NCI-H2196 (cell line): ENCODE results near the gene KRT6A.

Source experiments
- DNase-seq: peaks from one replicate; lab custom pipeline; 2025; ENCODE audit not compliant: unreplicated experiment; lab: John Stamatoyannopoulos, UW

The KRT6A gene

DNA sequence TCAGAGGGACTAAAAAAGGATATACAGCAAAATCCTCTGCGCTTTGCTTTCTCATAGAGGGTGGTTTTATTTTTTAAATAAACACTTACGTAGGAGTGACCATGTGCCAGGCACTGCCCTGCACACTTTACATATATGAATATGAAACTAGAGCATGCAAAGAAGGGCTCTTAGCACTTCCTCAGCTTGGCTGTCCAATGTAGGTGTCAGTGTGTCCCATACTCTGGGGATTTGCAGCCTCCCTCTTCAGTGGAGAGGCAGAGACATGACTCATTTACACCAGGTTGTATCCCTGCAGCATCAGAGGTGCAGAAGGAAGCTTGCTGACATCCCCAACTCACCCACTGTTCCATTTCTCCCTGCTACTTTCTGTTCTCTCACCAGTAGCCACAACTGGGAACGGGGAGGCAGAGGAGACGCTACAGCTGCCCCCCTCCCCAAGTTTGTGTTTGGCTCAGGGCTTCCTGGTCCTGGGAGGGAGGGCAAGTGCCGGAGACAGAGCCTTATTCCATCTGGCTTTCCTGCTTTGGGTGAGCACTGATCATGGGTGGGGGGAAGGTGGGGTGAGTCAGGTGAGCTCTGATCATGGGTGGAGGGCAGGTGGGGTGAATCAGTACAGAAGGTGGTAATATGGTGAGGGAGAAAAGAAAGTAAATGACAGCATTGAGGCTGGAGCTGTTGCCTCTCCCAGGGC is 32.0 kb upstream of the KRT6A start:
- no peak for DNase-seq

- DNase-seq: no peak
Measured at GRCh38 chr12:52524241-52524897, 31.3 kb upstream of the KRT6A start.

DNA sequence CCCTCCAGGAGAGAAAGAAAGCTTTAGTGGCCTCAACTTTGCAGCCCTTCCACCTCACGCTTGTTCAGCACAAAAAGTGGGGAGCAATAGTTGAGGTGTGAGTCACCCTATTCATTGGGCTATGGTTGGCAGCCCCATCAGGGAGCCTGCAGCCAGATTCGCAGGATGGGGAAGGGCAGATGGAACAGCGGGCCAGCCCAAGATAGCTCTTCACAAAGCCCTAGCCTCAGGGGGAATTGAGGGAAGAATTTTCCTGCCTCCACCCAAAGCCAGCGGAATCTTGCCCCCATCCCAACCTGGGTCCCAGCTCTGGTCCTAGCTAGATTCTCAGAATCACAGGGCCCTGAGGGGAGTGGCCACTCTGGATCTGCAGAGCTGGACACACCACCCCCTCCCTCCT is 30.8 kb upstream of the KRT6A start:
- DNase-seq: no peak

GRCh38 chr12:52522346-52523011 is 29.4 kb upstream of the KRT6A start:
- DNase-seq: no peak

- DNase-seq: no peak
Measured at GRCh38 chr12:52521568-52522266, 28.7 kb upstream of the KRT6A start.

DNA sequence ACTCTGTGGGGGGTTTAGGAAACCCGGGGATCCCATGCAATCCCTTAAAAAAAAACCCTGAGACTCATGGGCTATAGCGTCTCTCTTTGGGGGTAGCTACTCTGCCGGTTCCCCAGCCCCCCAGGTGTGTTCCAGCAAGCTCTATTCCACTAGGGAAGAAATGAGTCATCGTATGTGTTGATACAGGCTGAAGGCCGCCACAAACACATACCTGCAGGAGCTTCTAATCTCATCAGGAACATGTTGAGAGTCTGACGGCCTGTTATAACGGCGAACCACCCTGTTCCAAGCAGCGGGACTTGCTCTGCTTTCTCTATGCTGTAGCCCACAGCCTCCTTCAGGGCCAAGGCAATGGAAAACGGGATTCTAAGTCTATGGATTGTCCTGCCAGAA is 28.1 kb upstream of the KRT6A start:
- no peak for DNase-seq

DNA sequence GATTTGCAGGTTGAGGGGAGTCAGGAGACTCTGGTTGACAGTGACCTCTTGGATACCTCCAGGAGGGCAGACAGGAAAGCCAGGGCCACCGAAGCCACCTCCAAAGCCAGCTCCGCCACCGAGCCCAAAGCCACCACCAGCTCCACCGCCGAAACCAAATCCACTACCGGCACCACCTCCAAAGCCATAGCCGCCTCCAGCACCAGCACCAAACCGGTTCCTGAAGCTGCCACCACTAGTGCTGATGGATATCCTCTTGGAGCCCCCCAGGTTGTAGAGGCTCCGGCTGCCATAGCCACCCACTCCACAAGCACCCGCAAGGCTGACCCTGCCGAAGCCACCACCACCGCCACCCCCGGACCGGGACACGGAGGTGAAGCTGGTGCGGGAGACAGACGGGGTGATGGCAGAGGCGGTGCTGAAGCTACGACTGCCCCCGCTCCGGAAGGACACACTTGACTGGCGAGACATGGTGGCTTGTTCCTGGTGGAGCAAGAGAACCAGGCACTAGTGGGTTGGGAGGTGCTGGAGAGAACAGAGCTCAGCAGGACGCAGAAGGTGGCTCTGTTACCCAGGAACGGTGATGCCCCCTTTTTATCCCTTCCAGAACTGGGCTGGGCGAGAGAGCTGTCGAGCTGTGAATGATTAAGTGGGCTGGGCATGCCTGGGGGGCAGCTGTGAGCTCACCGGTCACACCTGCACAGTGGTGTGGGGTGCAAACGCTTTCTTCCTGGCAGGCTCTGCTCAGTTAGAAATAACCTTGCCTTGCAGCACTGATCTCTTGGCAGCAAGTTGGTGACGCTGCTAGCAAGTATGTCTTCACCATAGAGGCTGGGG is 27.0 kb upstream of the KRT6A start, which contains the start of gene KRT5:
KRT5 (minus strand) TSS at position 569 of the 837 bp plus-strand sequence; CDS start at position 471, 98 bp downstream.
- DNase-seq: no peak

GRCh38 chr12:52519387-52519703 is 26.3 kb upstream of the KRT6A start:
- DNase-seq: no peak

DNA sequence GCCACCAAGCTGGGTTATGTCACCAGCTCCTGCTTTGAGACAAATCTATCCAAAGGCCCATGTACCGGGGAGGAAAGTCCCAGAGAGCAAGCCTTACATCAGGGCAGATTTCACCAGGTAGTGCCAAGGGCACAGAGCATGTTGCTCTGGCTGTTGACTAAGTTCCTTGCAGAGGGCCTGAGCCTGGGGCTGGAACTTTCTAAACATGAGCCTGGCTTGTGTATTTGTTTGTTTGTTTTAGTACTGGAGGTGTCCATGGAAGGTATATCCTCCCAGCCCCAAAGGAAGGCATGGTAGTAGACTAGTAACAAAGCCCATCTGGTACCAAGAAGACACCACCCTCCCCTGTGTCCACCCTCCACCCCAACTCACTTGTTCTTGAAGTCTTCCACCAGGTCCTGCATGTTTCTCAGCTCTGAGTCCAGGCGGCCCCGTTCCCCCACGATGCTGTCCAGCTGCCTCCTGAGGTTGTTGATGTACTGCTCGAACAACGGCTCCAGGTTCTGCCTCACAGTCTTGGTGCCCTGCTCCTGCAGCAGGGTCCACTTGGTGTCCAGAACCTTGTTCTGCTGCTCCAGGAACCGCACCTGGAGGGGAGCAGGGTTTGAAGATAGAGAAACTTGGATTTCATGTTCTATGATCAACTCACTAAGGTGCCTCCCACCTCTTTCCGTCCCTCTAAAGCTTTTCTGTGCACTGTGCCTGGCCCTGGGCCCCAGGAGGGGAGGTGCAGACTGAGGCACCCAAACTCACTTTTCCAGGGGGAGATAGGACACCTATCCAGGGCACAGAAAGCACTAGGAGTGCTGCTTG is 25.7 kb upstream of the KRT6A start:
- DNase-seq: no peak

GRCh38 chr12:52517888-52518287 is 24.8 kb upstream of the KRT6A start:
- no peak for DNase-seq

DNA sequence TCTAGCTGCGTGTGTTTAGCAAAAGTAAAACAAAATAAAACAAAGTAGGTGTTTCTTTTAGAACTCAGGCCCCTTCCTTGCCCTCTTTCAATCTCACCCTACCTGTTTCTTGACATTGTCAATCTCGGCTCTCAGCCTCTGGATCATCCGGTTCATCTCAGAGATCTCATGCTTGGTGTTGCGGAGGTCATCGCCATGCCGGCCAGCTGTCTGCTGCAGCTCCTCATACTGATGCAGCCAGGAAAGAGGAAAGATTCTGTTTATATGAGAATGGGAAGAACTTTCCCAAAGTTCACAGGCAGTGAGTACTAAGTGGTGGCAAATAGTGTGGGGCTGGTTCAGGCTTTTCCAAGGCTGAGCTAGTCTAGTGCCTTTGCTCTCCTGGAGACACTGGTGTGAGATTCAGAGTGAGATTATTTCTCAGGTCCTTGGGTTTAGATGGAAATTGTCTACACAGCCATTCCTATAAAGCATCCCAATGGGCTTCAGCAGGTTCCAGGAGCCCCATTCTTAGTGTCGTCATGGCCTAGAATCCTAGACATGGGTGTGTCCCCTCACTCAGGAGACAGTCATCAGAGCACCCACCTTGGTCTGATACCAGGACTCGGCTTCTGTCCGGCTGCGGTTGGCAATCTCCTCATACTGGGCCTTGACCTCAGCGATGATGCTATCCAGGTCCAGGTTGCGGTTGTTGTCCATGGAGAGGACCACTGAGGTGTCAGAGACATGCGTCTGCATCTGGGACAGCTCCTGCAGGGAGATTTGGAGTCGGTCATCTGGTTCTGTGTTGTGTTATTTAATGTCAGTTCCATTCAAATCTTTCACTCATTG is 24.2 kb upstream of the KRT6A start:
- DNase-seq: no peak

GRCh38 chr12:52515927-52516831 is 23.1 kb upstream of the KRT6A start:
- DNase-seq: no peak

GRCh38 chr12:52515319-52515646 is 22.2 kb upstream of the KRT6A start:
- no peak for DNase-seq

DNA sequence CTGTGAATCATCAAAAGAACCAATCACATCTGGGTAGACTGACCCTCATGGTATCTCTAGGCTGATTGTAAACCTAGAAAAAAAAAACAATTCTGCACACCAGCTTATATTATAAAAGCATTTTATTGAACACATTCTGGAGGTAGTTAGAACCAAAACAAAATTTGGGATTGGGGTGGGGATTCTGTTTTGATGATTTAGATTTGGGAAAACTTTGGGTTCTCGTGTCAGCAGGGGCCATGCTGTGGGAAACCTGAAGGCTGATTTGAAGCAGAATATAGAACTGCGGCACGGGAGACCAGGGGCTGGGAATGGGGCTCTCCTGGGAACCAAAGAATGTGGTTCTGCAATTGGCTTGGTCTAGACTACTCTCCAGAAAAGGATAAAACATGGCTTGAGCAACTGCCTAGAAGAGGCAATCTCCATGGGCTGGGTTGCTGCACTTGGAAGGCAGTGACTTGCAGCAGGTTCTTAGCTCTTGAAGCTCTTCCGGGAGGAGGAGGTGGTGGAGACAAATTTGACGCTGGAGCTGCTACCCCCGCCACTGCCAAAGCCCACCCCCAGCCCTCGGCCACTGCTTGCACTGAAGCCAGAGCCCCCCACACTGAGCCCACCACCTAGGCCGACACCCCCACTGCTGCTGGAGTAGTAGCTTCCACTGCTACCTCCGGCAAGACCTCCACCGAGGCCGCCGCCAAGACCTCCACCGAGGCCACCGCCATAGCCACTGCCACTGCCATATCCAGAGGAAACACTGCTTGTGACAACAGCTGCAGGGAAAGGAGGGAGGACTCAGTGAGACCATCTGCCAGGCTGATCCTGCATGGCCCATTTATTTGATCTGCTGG is 21.6 kb upstream of the KRT6A start:
- no peak for DNase-seq

DNA sequence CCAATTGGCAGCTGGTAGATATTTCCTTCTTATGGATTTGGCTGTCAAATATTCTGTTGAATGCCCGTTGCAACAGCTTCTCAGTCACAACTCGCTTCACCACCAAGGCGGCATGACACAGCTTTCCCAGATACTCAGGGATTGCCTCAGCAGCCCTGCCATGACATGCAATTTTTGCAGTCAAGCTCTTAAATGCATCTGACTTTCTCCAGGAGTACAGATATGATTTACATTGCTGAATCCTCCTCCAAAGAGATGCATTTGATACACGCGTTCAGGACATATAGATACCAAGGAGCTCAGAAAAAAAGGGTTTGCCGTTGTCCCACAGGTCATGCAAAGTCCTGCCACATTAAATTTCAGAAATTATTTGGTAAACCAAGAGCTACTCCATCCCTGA is 20.7 kb upstream of the KRT6A start:
- no peak for DNase-seq

DNA sequence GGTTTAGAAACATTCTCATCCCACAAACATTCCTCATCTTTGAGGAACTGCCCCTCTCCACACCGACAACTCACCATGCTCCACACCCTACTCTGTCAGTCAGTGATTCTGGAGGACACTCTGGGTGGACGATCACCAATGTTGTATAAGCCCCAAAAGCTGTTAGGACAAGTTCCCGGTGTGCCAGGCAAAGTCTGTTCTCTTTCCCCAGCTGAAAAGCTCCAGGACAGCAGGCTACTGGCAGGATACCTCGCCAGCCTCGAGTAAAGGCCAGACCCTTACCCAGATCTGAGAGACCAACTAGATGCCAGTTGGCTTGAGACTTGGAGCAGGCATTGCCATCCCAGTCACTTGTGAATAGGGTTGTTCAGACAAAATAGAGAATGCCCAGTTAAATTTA is 15.2 kb upstream of the KRT6A start:
- no peak for DNase-seq
